ENCODE measurements around the gene NAMPT.

- TF ChIP-seq CTCF (IDR thresholded peaks at IDR 0.05; ENCODE audit: low read depth, low read length, poor library complexity, severe bottlenecking): no peak
- TF ChIP-seq EZH2phosphoT487 (IDR thresholded peaks at IDR 0.05; ENCODE audit: borderline replicate concordance, low read length): no peak
Observed at GRCh38 chr7:106282852-106283251, 1.9 kb downstream of the NAMPT start.
